Body of pancreas (tissue), 4 donors: ENCODE data around the gene SNX20. TPM values are rescaled to one million over a fixed set of nuclear protein-coding genes. Genes with fewer than 3 reads are reported as not detected.
A peak's percentile ranks its signal among the peaks of the same experiment; 100 is the strongest.

Experiments used
- ATAC-seq: fragments of 150-250 bp; one replicate; pipeline ENCODE4 v1.9.1; 2016
- DNase-seq, 4 donors: peaks; one replicate each; pipeline ENCODE4 v3.0.0-alpha.2; 2019
- H3K27ac ChIP-seq, 4 donors: fragments of 200-600 bp; sonication (generic); 1 replicate in 3 of 4; 2 replicates in 1 of 4; pipeline versions ENCODE4 v1.5.1 to v1.6.1; 2016 to 2019; ENCODE audit warnings: mild to moderate bottlenecking in 1 of 4, mixed read lengths in 1 of 4, moderate library complexity in 1 of 4
- H3K27me3 ChIP-seq, 2 donors: fragments of 200-600 bp; sonication (generic); one replicate each; pipeline ENCODE4 v1.6.0; 2016; ENCODE audit warnings: mild to moderate bottlenecking in 1 of 2
- H3K36me3 ChIP-seq, 2 donors: fragments of 200-600 bp; sonication (generic); replicated peaks in 1 of 2; 2 replicates each; pipeline ENCODE4 v1.5.1; 2016; ENCODE audit warnings: low read depth in 2 of 2; ENCODE audit not compliant: insufficient read depth in 1 of 2
- H3K4me1 ChIP-seq: fragments of 200-600 bp; sonication (generic); one replicate; pipeline ENCODE4 v1.6.0; 2016
- H3K4me3 ChIP-seq, 2 donors: fragments of 200-600 bp; sonication (generic); 1 replicate in 1 of 2; 2 replicates in 1 of 2; pipeline ENCODE4 v1.5.1; 2016 to 2019
- H3K9me3 ChIP-seq, 3 donors: fragments of 200-600 bp; sonication (generic); 1 replicate in 2 of 3; 2 replicates in 1 of 3; pipeline ENCODE4 v1.5.1; 2016
- POLR2A ChIP-seq, 3 donors: fragments of 450-650 bp; IDR thresholded peaks; one replicate each; pipeline ENCODE4 v1.6.1; 2016; ENCODE audit warnings: antibody characterized with exemption in 3 of 3, mild to moderate bottlenecking in 2 of 3
- WGBS, 2 donors: methylation state at CpG; one replicate each; pipeline ENCODE4 v1.1.5; 2017; 5-methylcytosine and 5-hydroxymethylcytosine counted together
- intact Hi-C: fragments of 100-400 bp; cut with DNase I; formaldehyde crosslinking; loops from one replicate; pipeline ENCODE4 v1.15.1; 2023
- total RNA-seq, 2 donors: library from RNA; depleted of rRNA; stranded (reverse); fragments of >200 nt; gene quantifications; one replicate each; pipeline ENCODE4 v1.1.0, GENCODE V29; 2016
- TF ChIP-seq, protein P1 (sequence below), 7 experiments: fragments of 450-650 bp in 4 of 7; fragments of 200-600 bp in 3 of 7; sonication (generic) in 3 of 7; IDR thresholded peaks; one replicate each; pipeline ENCODE4 v1.5.1; 2016 to 2019; ENCODE audit warnings: antibody characterized with exemption in 7 of 7

Gene SNX20
- total RNA-seq, 2 donors from 2014 or later, result 0.99 to 2.1 TPM

GRCh38 chr16:50690177-50690576 lies 9.1 kb upstream of the SNX20 start:
- intact Hi-C loops, result no loop called here
- no peak for ATAC-seq
- TF ChIP-seq, protein P1, sequence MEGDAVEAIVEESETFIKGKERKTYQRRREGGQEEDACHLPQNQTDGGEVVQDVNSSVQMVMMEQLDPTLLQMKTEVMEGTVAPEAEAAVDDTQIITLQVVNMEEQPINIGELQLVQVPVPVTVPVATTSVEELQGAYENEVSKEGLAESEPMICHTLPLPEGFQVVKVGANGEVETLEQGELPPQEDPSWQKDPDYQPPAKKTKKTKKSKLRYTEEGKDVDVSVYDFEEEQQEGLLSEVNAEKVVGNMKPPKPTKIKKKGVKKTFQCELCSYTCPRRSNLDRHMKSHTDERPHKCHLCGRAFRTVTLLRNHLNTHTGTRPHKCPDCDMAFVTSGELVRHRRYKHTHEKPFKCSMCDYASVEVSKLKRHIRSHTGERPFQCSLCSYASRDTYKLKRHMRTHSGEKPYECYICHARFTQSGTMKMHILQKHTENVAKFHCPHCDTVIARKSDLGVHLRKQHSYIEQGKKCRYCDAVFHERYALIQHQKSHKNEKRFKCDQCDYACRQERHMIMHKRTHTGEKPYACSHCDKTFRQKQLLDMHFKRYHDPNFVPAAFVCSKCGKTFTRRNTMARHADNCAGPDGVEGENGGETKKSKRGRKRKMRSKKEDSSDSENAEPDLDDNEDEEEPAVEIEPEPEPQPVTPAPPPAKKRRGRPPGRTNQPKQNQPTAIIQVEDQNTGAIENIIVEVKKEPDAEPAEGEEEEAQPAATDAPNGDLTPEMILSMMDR (IDR thresholded peaks at IDR 0.05), result no peak
- no peak for TF ChIP-seq POLR2A (IDR thresholded peaks at IDR 0.05)
- no peak for DNase-seq
- H3K27ac ChIP-seq, result no peak overlapping the region
- H3K27me3 ChIP-seq, result peaks cover 0 to 6% of the 10 kb centered on the region in 2 donors
- no peak overlapping the region for H3K4me3 ChIP-seq
- 88 to 90% methylated on average over 2 of the region's 2 CpGs for WGBS, 2 donors
- H3K9me3 ChIP-seq, result no peaks in the 10 kb centered on the region
- H3K36me3 ChIP-seq, result no peaks in the 10 kb centered on the region
- peaks cover 4% of the 10 kb centered on the region for H3K4me1 ChIP-seq

DNA sequence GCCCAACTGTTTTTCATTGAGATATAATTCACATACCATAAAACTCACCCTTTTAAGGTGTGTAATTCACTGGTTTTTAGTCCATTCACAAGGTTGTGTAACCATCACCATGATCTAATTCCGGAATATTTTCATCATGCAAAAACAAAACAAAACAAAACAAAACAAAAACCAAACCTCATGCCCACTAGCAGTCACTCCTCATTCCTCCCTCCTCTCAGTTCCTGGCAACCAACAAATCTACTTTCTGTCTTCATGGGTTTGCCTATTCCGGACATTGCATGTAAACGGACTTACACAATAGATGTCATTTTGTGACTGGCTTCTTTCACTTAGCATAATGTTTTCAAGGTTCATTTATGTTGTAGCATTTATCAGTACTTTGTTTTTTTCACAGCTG lies 7.8 kb upstream of the SNX20 start:
- ATAC-seq (no peak), DNase-seq (no peak)
- TF ChIP-seq, protein P1 (IDR thresholded peaks at IDR 0.05), result no peak
- Histone ChIP-seq H3K4me1 (peaks cover 4% of the 10 kb centered on the region), H3K4me3 (no peak overlapping the region), H3K27ac (no peak overlapping the region), H3K36me3 (no peaks in the 10 kb centered on the region), H3K27me3 (peaks cover 0 to 1% of the 10 kb centered on the region in 2 donors), H3K9me3 (no peaks in the 10 kb centered on the region)
- WGBS, 2 donors, result 77 to 88% methylated on average over 3 of the region's 3 CpGs
- intact Hi-C loops, result no loop called here

GRCh38 chr16:50688083-50688482 lies 7.0 kb upstream of the SNX20 start:
- intact Hi-C loops, result no loop called here
- TF ChIP-seq POLR2A (IDR thresholded peaks at IDR 0.05), result no peak
- TF ChIP-seq, protein P1 (IDR thresholded peaks at IDR 0.05), result no peak
- no peak overlapping the region for H3K4me3 ChIP-seq
- 48 to 53% methylated on average over 6 to 12 of the region's 12 CpGs for WGBS, 2 donors
- H3K36me3 ChIP-seq, result no peaks in the 10 kb centered on the region
- no peaks in the 10 kb centered on the region for H3K27me3 ChIP-seq
- no peak for DNase-seq
- no peak overlapping the region for H3K27ac ChIP-seq
- H3K4me1 ChIP-seq, result no peaks in the 10 kb centered on the region
- no peaks in the 10 kb centered on the region for H3K9me3 ChIP-seq
- no peak for ATAC-seq

DNA sequence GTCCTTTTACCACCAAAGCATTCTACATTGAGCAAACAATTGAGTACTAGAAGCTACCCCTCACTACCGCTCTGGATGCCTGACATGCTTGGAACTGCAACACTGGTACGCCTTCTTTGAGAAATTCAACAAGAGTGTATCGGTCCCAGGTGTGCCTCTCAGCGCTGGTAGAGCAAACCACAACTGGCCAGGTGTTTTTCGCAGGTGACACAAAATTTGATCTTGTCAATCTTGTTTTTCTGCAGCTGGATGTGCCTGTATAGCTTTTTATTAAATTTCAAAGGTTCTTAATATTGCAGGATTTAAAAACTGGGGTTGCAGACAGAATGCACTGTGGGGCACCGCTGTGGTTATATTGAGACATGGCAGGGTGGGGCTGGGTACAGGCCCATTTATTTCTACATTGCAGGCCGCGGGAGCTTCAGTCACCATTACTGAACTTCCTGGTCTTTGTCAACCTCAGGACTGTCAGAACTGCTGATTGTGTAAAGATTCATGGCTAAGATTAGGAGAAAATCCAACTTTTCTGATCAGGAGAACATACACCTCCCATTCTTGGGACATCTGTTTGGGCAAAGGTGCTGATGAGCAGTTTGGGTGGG lies 4.5 kb upstream of the SNX20 start:
- WGBS, 2 donors, result 75% methylated on average over 8 of the region's 8 CpGs
- intact Hi-C loops, result no loop called here
- H3K9me3 ChIP-seq, result no peaks in the 10 kb centered on the region
- TF ChIP-seq, protein P1 (IDR thresholded peaks at IDR 0.05), result no peak
- TF ChIP-seq POLR2A (IDR thresholded peaks at IDR 0.05), result no peak
- ATAC-seq (no peak), DNase-seq (peak in 1 of 4 donors; percentile 50)
- H3K4me1 ChIP-seq, result no peaks in the 10 kb centered on the region
- peak overlapping the region in 1 of 4 donors; percentile 17 for H3K27ac ChIP-seq
- H3K36me3 ChIP-seq, result no peaks in the 10 kb centered on the region
- H3K27me3 ChIP-seq, result no peaks in the 10 kb centered on the region
- no peak overlapping the region for H3K4me3 ChIP-seq

DNA sequence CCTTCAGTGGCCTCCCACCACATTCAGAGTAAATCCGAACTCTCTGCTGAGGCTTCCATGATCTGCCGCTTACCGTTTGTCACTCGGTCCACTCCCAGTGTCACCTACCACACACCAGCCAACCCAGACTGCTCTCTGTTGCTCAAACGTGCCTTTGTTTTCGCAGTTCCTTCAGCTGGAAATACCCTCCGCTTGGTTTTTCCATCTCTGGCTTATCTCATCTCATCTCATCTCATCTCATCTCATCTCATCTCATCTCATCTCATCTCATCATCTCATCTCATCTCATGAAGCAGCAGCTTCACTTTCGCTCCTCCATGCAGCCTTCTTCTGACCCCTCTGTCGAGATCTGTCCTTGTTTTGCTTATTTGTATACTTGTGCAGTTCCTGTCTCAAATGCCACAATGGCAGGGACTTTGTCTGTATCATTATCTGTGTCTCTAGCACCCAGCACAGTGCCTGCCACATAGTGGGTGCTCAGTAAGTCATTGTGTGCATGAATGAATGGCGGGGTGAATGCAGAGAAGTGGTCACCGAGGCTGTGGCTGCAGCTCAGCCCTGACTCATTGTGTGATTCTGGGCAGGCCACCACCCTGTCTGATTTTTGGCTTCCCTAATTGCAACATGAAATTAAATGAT lies 3.8 kb upstream of the SNX20 start:
- Histone ChIP-seq H3K4me1 (no peaks in the 10 kb centered on the region), H3K4me3 (no peak overlapping the region), H3K27ac (peak overlapping the region in 1 of 4 donors; percentile 17), H3K36me3 (no peaks in the 10 kb centered on the region), H3K27me3 (no peaks in the 10 kb centered on the region), H3K9me3 (no peaks in the 10 kb centered on the region)
- 71 to 85% methylated on average over 11 of the region's 11 CpGs for WGBS, 2 donors
- intact Hi-C loops, result no loop called here
- ATAC-seq (no peak), DNase-seq (peak in 1 of 4 donors; percentile 34)
- no peak for TF ChIP-seq POLR2A (IDR thresholded peaks at IDR 0.05)
- TF ChIP-seq, protein P1 (IDR thresholded peaks at IDR 0.05), result no peak
